ENCODE results near the gene TMTC1.

DNA sequence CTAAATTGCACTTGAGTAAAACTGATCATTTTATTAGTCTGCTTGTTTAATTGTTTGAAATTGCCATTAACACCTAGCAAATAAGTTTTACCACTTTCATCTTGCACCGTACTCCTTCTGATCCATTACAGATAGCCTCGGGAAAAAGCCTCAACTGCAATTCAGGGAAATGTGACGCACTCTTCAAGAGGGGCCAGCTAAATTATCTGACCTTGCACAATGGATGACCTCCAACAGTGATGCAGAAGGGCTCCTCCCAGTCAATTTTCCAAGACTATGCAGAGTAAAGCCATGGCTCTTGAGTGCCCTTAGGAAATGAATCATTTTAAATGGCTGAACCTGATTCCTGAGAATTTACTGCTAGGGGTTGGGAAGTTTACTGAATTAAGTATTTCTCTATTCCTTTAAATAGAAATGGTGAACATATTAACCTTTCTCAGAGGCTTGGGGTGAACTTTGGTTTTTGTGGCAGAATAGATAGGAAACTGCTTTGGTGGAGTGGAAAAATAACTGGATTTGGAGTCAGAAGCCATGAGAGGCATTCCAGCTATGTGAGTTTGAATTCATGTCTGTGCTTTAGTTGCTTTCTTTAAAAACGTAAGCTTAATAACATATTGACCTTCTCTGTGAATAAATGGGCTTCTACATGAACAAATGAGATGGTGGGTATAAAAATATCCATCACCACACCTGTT, 221.5 kb downstream of the TMTC1 start:
- TF ChIP-seq, protein P1, sequence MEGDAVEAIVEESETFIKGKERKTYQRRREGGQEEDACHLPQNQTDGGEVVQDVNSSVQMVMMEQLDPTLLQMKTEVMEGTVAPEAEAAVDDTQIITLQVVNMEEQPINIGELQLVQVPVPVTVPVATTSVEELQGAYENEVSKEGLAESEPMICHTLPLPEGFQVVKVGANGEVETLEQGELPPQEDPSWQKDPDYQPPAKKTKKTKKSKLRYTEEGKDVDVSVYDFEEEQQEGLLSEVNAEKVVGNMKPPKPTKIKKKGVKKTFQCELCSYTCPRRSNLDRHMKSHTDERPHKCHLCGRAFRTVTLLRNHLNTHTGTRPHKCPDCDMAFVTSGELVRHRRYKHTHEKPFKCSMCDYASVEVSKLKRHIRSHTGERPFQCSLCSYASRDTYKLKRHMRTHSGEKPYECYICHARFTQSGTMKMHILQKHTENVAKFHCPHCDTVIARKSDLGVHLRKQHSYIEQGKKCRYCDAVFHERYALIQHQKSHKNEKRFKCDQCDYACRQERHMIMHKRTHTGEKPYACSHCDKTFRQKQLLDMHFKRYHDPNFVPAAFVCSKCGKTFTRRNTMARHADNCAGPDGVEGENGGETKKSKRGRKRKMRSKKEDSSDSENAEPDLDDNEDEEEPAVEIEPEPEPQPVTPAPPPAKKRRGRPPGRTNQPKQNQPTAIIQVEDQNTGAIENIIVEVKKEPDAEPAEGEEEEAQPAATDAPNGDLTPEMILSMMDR (IDR thresholded peaks at IDR 0.05; ENCODE audit: low read length) = no peak
- TF ChIP-seq EZH2 (IDR thresholded peaks at IDR 0.05; ENCODE audit: borderline replicate concordance, low read length) = no peak

All from OCI-LY1 (cell line).